HCT116 (cell line): ENCODE results near the gene SCYL2. TPM values are rescaled to one million over a fixed set of nuclear protein-coding genes. Genes with fewer than 3 reads are reported as not detected.

Experiments used
- ATAC-seq: fragments of 200-7000 bp; cut with Tn5 transposase; 2 replicates; pipeline ENCODE4 v1.9.1; 2020; ENCODE audit warnings: mild to moderate bottlenecking, moderate library complexity
- BruUV-seq: library from RNA; stranded (reverse); fragments of 400-500 nt; replicated peaks from 2 replicates; lab custom pipeline; 2021; lab: Mats Ljungman, UMichigan
- CTCF ChIA-PET: fragments of 300-600 bp; sonication (Branson Sonifier 250); formaldehyde crosslinking; loops from one replicate; lab custom pipeline; 2021; ENCODE audit warnings: antibody characterized with exemption; lab: Charles Lee
- POLR2A ChIA-PET: fragments of 300-600, 350-600 bp; sonication (Branson Sonifier 250); formaldehyde crosslinking; loops from one replicate; lab custom pipeline; 2021; ENCODE audit warnings: antibody characterized with exemption; lab: Charles Lee
- RAD21 ChIA-PET, 2 experiments: fragments of 300-600 bp; sonication (Branson Sonifier 250); formaldehyde crosslinking; loops; one replicate each; lab custom pipeline; 2023; ENCODE audit warnings: low total read pairs in 2 of 2; ENCODE audit not compliant: uncharacterized antibody in 2 of 2, unreplicated experiment in 2 of 2, low non-redundant PET in 1 of 2; lab: Charles Lee
- DNase-seq: peaks from one replicate; pipeline ENCODE4 v3.0.0-alpha.2; 2010; ENCODE audit warnings: low read depth, low spot score
- H2AFZ ChIP-seq: fragments of 200-600 bp; shearing (Covaris generic), sonication (generic); 2 replicates; pipeline ENCODE4 v1.6.1; 2017; ENCODE audit warnings: low read depth, mixed run types, mixed read lengths, antibody characterized with exemption, low read length; ENCODE audit not compliant: poor library complexity, severe bottlenecking
- H3K27ac ChIP-seq: 2 replicates; pipeline ENCODE4 v1.5.1; 2012; ENCODE audit warnings: low read depth, low read length
- H3K27me3 ChIP-seq: fragments of 200-600 bp; sonication (generic); 2 replicates; pipeline ENCODE4 v1.6.1; 2016; ENCODE audit warnings: mixed run types, low read length, mixed read lengths; ENCODE audit not compliant: insufficient read depth
- H3K36me3 ChIP-seq, 2 experiments: fragments of 200-500 bp in 1 of 2; fragments of 200-600 bp in 1 of 2; sonication (Bioruptor generic) in 1 of 2; sonication (generic) in 1 of 2; 2 replicates each; pipeline versions ENCODE4 v1.5.1 to v1.6.1; 2014 to 2016; ENCODE audit warnings: low read length in 2 of 2, inconsistent platforms in 1 of 2, mixed read lengths in 1 of 2, mixed run types in 1 of 2; ENCODE audit not compliant: insufficient read depth in 2 of 2, control insufficient read depth in 1 of 2
- H3K4me1 ChIP-seq, 2 experiments: fragments of 200-600 bp in 1 of 2; sonication (generic) in 1 of 2; 2 replicates each; pipeline versions ENCODE4 v1.5.1 to v1.6.1; 2012 to 2017; ENCODE audit warnings: low read length in 2 of 2, inconsistent platforms in 1 of 2, mild to moderate bottlenecking in 1 of 2, mixed read lengths in 1 of 2, mixed run types in 1 of 2, moderate library complexity in 1 of 2; ENCODE audit not compliant: insufficient read depth in 2 of 2, control insufficient read depth in 1 of 2
- H3K4me2 ChIP-seq: fragments of 200-600 bp; sonication (generic); 2 replicates; pipeline ENCODE4 v1.6.1; 2017; ENCODE audit warnings: mixed run types, low read length, mixed read lengths
- H3K4me3 ChIP-seq, 2 experiments: fragments of 200-600 bp in 1 of 2; sonication (generic) in 1 of 2; replicated peaks in 1 of 2; 2 replicates each; pipeline ENCODE4 v1.5.1; 2011 to 2016; ENCODE audit warnings: low read length in 2 of 2, control low read depth in 1 of 2, low read depth in 1 of 2, mild to moderate bottlenecking in 1 of 2, mixed read lengths in 1 of 2, mixed run types in 1 of 2
- H3K79me2 ChIP-seq: fragments of 200-600 bp; sonication (generic); 2 replicates; pipeline ENCODE4 v1.6.1; 2017; ENCODE audit warnings: mild to moderate bottlenecking, mixed run types, low read length, moderate library complexity, mixed read lengths; ENCODE audit not compliant: insufficient read depth
- H3K9ac ChIP-seq: fragments of 200-600 bp; sonication (generic); 2 replicates; pipeline ENCODE4 v1.6.1; 2016; ENCODE audit warnings: low read length, mixed read lengths
- H3K9me2 ChIP-seq: fragments of 200-600 bp; sonication (generic), shearing (Covaris generic); 2 replicates; pipeline ENCODE4 v1.6.1; 2017; ENCODE audit warnings: mixed run types, mild to moderate bottlenecking, moderate library complexity; ENCODE audit not compliant: insufficient read depth
- H3K9me3 ChIP-seq, 2 experiments: fragments of 200-500 bp in 1 of 2; fragments of 200-600 bp in 1 of 2; sonication (Bioruptor generic) in 1 of 2; sonication (generic) in 1 of 2; 2 replicates each; pipeline ENCODE4 v1.6.1; 2014 to 2017; ENCODE audit warnings: low read length in 2 of 2, mixed read lengths in 2 of 2, inconsistent platforms in 1 of 2, low read depth in 1 of 2, mild to moderate bottlenecking in 1 of 2, mixed run types in 1 of 2, moderate library complexity in 1 of 2; ENCODE audit not compliant: control insufficient read depth in 1 of 2, insufficient read depth in 1 of 2
- H4K20me1 ChIP-seq: fragments of 200-600 bp; sonication (generic), shearing (Covaris generic); 2 replicates; pipeline ENCODE4 v1.6.1; 2017; ENCODE audit warnings: mixed run types, mild to moderate bottlenecking, moderate library complexity; ENCODE audit not compliant: insufficient read depth
- EGR1 ChIP-seq: IDR thresholded peaks from 2 replicates; pipeline ENCODE4 v1.6.1; 2012; ENCODE audit warnings: low read depth
- EZH2phosphoT487 ChIP-seq: fragments of 200-600 bp; IDR thresholded peaks from 2 replicates; pipeline ENCODE4 v1.6.1; 2018; ENCODE audit warnings: antibody characterized with exemption, borderline replicate concordance
- JUND ChIP-seq: IDR thresholded peaks from 2 replicates; pipeline ENCODE4 v1.6.1; 2012
- RAD21 ChIP-seq: IDR thresholded peaks from 2 replicates; pipeline ENCODE4 v1.6.1; 2012; ENCODE audit warnings: low read depth, mild to moderate bottlenecking
- SIN3A ChIP-seq: IDR thresholded peaks from 2 replicates; pipeline ENCODE4 v1.6.1; 2012; ENCODE audit warnings: low read depth
- ZNF274 ChIP-seq: fragments of 200-500 bp; sonication (Bioruptor generic); IDR thresholded peaks from 2 replicates; pipeline ENCODE4 v1.6.1; 2014; ENCODE audit warnings: mild to moderate bottlenecking, low read depth, low read length, inconsistent platforms
- intact Hi-C: fragments of 100-400 bp; cut with micrococcal nuclease; formaldehyde crosslinking; loops from 2 replicates; pipeline ENCODE4 v1.10.0; 2022
- total RNA-seq: library from RNA; stranded (reverse); gene quantifications from one replicate; pipeline ENCODE4 v1.2.1, GENCODE V29; 2021; ENCODE audit not compliant: unreplicated experiment
- TF ChIP-seq, protein P1 (sequence below): IDR thresholded peaks from 2 replicates; pipeline ENCODE4 v1.6.1; 2011; ENCODE audit warnings: mild to moderate bottlenecking, low read length, moderate library complexity; ENCODE audit not compliant: insufficient replicate concordance; ENCODE audit errors: extremely low read depth
- TF ChIP-seq, protein P2 (sequence below): IDR thresholded peaks from 2 replicates; pipeline ENCODE4 v1.6.1; 2012; ENCODE audit warnings: low read depth

The SCYL2 gene
- total RNA-seq, 1 experiment from 2014 or later: 31.7 TPM

DNA sequence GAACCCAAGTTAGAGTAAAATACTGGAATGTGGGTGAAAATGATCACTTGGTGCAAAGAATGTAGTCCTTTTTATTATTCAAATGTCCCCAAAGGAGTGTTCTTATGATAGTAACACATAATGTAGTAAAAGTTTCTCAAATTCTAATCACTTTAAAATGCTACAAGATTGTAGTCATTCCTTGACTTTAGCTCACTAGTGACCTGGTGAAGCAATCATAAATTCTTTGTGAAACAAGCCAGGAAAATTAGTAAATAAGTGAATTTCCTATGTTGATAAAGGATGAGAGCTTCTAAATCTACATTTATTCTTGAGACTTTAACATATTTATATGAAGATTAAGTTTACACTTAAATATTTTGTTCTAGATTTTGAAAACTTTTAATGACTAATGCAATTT, 59.2 kb downstream of the SCYL2 start:
- no TSS peak for BruUV-seq
- Histone ChIP-seq H3K36me3 (peaks cover 0 to 6% of the 10 kb centered on the region in 2 experiments; a peak in 1 of 4 replicates), H3K4me3 (no peak overlapping the region), H3K27ac (no peak overlapping the region), H3K79me2 (no peaks in the 10 kb centered on the region), H3K9ac (no peak overlapping the region), H2AFZ (no peak overlapping the region), H4K20me1 (no peaks in the 10 kb centered on the region), H3K4me1 (no peaks in the 10 kb centered on the region)
- intact Hi-C loops: no loop called here
- DNase-seq: no peak
- RAD21 ChIA-PET: no interaction called here
- no peak for TF ChIP-seq SIN3A
- TF ChIP-seq EZH2phosphoT487: no peak
- TF ChIP-seq JUND: no peak
- TF ChIP-seq ZNF274: no peak
- TF ChIP-seq EGR1: no peak
- TF ChIP-seq, protein P1, sequence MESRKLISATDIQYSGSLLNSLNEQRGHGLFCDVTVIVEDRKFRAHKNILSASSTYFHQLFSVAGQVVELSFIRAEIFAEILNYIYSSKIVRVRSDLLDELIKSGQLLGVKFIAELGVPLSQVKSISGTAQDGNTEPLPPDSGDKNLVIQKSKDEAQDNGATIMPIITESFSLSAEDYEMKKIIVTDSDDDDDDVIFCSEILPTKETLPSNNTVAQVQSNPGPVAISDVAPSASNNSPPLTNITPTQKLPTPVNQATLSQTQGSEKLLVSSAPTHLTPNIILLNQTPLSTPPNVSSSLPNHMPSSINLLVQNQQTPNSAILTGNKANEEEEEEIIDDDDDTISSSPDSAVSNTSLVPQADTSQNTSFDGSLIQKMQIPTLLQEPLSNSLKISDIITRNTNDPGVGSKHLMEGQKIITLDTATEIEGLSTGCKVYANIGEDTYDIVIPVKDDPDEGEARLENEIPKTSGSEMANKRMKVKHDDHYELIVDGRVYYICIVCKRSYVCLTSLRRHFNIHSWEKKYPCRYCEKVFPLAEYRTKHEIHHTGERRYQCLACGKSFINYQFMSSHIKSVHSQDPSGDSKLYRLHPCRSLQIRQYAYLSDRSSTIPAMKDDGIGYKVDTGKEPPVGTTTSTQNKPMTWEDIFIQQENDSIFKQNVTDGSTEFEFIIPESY: no peak
- TF ChIP-seq, protein P2, sequence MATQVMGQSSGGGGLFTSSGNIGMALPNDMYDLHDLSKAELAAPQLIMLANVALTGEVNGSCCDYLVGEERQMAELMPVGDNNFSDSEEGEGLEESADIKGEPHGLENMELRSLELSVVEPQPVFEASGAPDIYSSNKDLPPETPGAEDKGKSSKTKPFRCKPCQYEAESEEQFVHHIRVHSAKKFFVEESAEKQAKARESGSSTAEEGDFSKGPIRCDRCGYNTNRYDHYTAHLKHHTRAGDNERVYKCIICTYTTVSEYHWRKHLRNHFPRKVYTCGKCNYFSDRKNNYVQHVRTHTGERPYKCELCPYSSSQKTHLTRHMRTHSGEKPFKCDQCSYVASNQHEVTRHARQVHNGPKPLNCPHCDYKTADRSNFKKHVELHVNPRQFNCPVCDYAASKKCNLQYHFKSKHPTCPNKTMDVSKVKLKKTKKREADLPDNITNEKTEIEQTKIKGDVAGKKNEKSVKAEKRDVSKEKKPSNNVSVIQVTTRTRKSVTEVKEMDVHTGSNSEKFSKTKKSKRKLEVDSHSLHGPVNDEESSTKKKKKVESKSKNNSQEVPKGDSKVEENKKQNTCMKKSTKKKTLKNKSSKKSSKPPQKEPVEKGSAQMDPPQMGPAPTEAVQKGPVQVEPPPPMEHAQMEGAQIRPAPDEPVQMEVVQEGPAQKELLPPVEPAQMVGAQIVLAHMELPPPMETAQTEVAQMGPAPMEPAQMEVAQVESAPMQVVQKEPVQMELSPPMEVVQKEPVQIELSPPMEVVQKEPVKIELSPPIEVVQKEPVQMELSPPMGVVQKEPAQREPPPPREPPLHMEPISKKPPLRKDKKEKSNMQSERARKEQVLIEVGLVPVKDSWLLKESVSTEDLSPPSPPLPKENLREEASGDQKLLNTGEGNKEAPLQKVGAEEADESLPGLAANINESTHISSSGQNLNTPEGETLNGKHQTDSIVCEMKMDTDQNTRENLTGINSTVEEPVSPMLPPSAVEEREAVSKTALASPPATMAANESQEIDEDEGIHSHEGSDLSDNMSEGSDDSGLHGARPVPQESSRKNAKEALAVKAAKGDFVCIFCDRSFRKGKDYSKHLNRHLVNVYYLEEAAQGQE: no peak
- no peak for TF ChIP-seq RAD21
- TF ChIP-seq, all 23 proteins: peak for 0
- CTCF ChIA-PET: interaction anchor here (1.0 kb wide), 1 partner anchor 91 kb away, joined by 3 read pairs; no protein-coding TSS in a partner anchor
- no peaks in the 10 kb centered on the region for H3K9me3 ChIP-seq
- H3K9me2 ChIP-seq: no peaks in the 10 kb centered on the region
- no peak for ATAC-seq
- H3K27me3 ChIP-seq: no peaks in the 10 kb centered on the region
- POLR2A ChIA-PET: no interaction called here
- no peak overlapping the region for H3K4me2 ChIP-seq
